SK-MEL-5 (cell line): ENCODE results near the gene GAS6. TPM values are rescaled to one million over a fixed set of nuclear protein-coding genes. Genes with fewer than 3 reads are reported as not detected.
"Not testable (repeated sequence)": the region's sequence is repeated elsewhere in the genome, so short reads cannot be mapped to it uniquely, and the experiment has no call there.

Source experiments
- DNase-seq: peaks from one replicate; pipeline ENCODE4 v3.0.0-alpha.2; 2016; ENCODE audit warnings: low read depth, low spot score
- in situ Hi-C: cut with HindIII; loops from 2 replicates; pipeline ENCODE4 v1.10.0; 2016; ENCODE audit warnings: low sequenced_read_pairs, high pct_unique_total_duplicates, low pct_unique_long_range_greater_than_20kb
- polyA plus RNA-seq, 2 experiments: library from polyadenylated mRNA; depleted of rRNA; stranded (reverse); fragments of >200 nt; gene quantifications; 2 replicates each; pipeline ENCODE4 v1.2.3, GENCODE V29; 2015
- total RNA-seq: library from RNA; depleted of rRNA; stranded (reverse); fragments of >200 nt; shearing (Covaris generic); gene quantifications from 2 replicates; pipeline ENCODE4 v1.2.3, GENCODE V29; 2014; rRNA removed

Gene GAS6
- total RNA-seq, result 5.8 and 6.3 TPM in 2 replicates
- polyA plus RNA-seq (2015; cell fraction: cytosol; rRNA removed), result 16.1 and 17.8 TPM in 2 replicates
- 14.9 and 30.6 TPM in 2 replicates for polyA plus RNA-seq (2015; cell fraction: nucleus; rRNA removed)

GRCh38 chr13:113863524-113864272 is at the start of gene GAS6:
Gene GAS6 (minus strand): TSS chr13:113864076. CDS start chr13:113863920, 156 bp downstream.
- no peak for DNase-seq
- in situ Hi-C loops, result no loop called here

GRCh38 chr13:113913408-113913807 is 49.5 kb upstream of the GAS6 start:
- DNase-seq, in situ Hi-C loops: not testable (repeated sequence)

GRCh38 chr13:113912596-113912995 is 48.7 kb upstream of the GAS6 start:
- DNase-seq, result no peak
- in situ Hi-C loops, result no loop called here

GRCh38 chr13:113907635-113908617 is 44.0 kb upstream of the GAS6 start:
- in situ Hi-C loops, result no loop called here
- DNase-seq, result no peak

DNA sequence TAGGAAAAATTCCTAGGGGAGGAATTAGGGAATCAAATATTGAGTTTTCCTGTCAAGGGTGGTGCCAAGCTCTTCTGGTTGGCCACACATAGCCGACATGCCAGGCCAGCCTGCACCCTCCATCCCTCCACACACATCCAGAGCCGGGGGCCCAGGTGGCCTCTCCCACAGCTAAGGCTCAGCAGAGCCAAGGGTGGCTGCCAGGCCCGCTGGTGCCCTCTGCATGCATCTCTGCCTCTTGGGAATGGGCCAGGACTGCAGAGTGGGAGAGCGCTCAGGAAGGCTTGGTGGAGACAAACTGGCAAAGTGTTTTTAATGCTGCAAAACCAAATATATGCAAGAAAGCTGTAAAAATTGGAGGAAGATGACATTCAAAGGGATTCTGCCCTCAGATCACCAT is 42.7 kb upstream of the GAS6 start:
- no peak for DNase-seq
- in situ Hi-C loops, result no loop called here

- in situ Hi-C loops, result no loop called here
Observed at GRCh38 chr13:113905942-113906341, 42.1 kb upstream of the GAS6 start.

GRCh38 chr13:113905018-113905417 is 41.1 kb upstream of the GAS6 start:
- in situ Hi-C loops, result no loop called here
- DNase-seq, result no peak

More at GRCh38 chr13:113905942-113906341, 42.1 kb upstream of the GAS6 start:
- DNase-seq, result no peak

DNA sequence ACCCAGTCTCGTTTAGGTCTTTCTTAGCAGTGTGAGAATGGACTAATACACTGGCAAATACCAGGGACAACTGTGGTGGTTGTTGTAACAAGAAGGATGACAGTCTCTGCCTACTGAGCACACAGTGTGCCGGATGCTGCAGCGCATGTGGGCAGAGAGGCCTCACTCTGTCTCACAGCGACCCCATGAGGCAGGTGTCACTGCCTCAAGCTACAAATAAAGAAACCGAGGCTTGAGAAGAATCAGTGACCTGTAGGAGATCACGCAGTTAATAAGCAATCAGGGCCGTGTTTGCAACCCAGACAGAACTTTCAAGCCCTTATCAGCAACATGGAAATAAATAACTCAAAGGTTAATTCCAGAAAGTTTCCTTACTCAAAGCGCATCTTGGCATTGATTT is 40.5 kb upstream of the GAS6 start:
- peak; percentile 66 for DNase-seq

GRCh38 chr13:113903912-113904311 is 40.0 kb upstream of the GAS6 start:
- in situ Hi-C loops, result no loop called here
- DNase-seq, result no peak

More for the DNA sequence above, 40.5 kb upstream of the GAS6 start:
- in situ Hi-C loops, result no loop called here

- in situ Hi-C loops, result no loop called here
Observed at GRCh38 chr13:113902986-113903775, 39.3 kb upstream of the GAS6 start.

GRCh38 chr13:113902481-113902880 is 38.6 kb upstream of the GAS6 start:
- in situ Hi-C loops, result no loop called here
- no peak for DNase-seq

More at GRCh38 chr13:113902986-113903775, 39.3 kb upstream of the GAS6 start:
- DNase-seq, result no peak

GRCh38 chr13:113901642-113902041 is 37.8 kb upstream of the GAS6 start:
- in situ Hi-C loops, result no loop called here
- no peak for DNase-seq

DNA sequence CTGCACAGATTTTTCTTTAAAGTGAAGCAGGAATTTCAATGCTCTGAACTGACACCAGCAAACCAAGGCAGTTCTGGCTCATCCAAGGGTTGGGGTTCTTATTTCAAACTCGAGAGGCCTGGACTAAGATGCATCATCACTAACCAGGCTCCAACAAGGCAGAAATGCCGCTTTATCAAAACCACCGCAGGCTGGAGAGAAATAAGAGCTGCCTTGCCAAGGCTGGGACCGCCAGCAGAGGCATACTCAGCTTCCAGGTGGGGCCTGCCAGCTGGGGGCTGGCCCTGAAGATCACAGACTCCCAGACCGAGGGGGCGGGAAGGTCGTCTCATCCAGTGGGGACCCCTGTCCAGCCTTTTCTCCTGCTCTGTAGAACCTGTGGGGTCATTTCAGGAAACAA is 37.4 kb upstream of the GAS6 start:
- no peak for DNase-seq
- in situ Hi-C loops, result no loop called here

DNA sequence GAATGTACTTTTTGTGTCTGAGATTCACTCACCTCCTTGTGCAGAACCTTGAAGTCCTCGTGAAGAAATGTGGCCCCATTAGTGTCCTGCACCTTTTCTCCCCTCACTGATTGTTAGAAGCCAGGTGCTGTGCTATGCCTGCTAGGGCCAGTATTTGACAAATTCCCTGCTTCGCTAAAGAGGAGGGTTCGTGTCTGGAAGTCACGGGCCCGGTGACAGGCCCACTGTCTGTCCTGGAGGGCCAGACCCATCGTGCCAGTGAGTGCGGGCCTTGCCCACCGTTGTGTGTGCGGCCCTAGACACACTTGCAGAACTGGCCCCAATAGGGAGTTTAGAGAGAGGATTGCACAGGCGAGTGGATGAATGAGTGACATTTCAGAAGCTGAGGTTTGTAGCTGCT is 36.8 kb upstream of the GAS6 start:
- in situ Hi-C loops, result no loop called here
- DNase-seq, result no peak

DNA sequence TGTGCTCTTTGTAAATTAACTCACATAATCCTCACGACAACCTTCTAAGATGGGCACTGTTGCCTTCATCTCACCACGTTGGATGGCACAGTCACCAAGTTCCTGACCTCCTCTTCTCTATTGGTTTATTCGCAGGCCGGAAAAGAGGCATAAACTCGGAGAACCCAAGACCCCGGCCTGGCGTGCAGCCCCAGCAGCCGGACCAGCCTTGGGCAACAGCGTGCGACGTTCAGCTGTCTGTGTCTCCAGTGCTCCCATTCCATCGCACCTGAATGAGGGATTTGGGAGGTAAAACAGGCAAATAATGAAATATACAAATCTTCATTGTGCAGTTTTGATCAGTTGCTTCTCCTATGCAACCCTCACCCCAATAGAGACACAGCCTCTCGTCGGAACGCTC is 34.5 kb upstream of the GAS6 start:
- DNase-seq, result no peak
- in situ Hi-C loops, result no loop called here

- in situ Hi-C loops, result no loop called here
Observed at GRCh38 chr13:113897966-113898365, 34.1 kb upstream of the GAS6 start.

DNA sequence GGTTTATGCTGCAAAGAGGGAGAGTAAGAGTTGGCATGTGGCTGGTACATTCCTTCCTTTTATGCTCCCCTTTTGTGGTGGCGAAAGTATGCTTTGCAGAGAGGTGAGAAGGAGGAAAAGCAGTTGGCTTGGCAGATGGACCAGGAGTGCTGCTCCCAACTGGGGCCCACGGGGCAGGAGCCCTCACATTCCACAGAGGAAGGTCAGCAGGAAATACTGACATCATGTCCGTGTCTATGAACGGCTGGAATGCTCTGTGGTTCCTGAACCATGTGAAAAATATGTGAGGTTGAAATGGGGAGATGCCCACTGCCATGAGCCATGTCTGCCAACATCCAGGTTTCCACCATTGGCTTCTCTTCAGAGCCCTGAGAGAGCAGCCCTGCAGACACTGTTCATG is 33.3 kb upstream of the GAS6 start:
- DNase-seq, result no peak
- in situ Hi-C loops, result no loop called here

More at GRCh38 chr13:113897966-113898365, 34.1 kb upstream of the GAS6 start:
- no peak for DNase-seq
